Measurements from ENCODE around the gene SETBP1.

The SETBP1 gene

GRCh38 chr18:44882163-44882868 is 201.6 kb downstream of the SETBP1 start:
- no peak for DNase-seq

- no peak for DNase-seq
Observed at GRCh38 chr18:44883671-44884070, 203.0 kb downstream of the SETBP1 start.

- DNase-seq: no peak
Observed at GRCh38 chr18:44884431-44884830, 203.7 kb downstream of the SETBP1 start.

GRCh38 chr18:44885507-44885906 is 204.8 kb downstream of the SETBP1 start:
- DNase-seq: no peak

- DNase-seq: peak; percentile 37
Observed at GRCh38 chr18:44887227-44887631, 206.5 kb downstream of the SETBP1 start.

- DNase-seq: peak; percentile 6
Observed at GRCh38 chr18:44889111-44889510, 208.4 kb downstream of the SETBP1 start.

GRCh38 chr18:44893045-44893706 is 212.5 kb downstream of the SETBP1 start:
- DNase-seq: no peak

GRCh38 chr18:44893966-44894365 is 213.3 kb downstream of the SETBP1 start:
- no peak for DNase-seq

- DNase-seq: peak; percentile 78
Observed at GRCh38 chr18:44895176-44895798, 214.6 kb downstream of the SETBP1 start.

- no peak for DNase-seq
Observed at GRCh38 chr18:44896846-44897245, 216.2 kb downstream of the SETBP1 start.

- DNase-seq: no peak
Observed at GRCh38 chr18:44897411-44897810, 216.7 kb downstream of the SETBP1 start.

GRCh38 chr18:44897816-44898215 is 217.1 kb downstream of the SETBP1 start:
- DNase-seq: no peak

GRCh38 chr18:44898498-44898897 is 217.8 kb downstream of the SETBP1 start:
- DNase-seq: no peak

- no peak for DNase-seq
Observed at GRCh38 chr18:44899832-44900231, 219.1 kb downstream of the SETBP1 start.

- DNase-seq: no peak
Observed at GRCh38 chr18:44900627-44901026, 219.9 kb downstream of the SETBP1 start.

- no peak for DNase-seq
Observed at GRCh38 chr18:44901283-44901682, 220.6 kb downstream of the SETBP1 start.

- DNase-seq: no peak
Observed at GRCh38 chr18:44903327-44903726, 222.6 kb downstream of the SETBP1 start.

GRCh38 chr18:44904768-44905167 is 224.1 kb downstream of the SETBP1 start:
- DNase-seq: no peak

GRCh38 chr18:44909191-44909719 is 228.6 kb downstream of the SETBP1 start:
- DNase-seq: peak; percentile 29

GRCh38 chr18:44911260-44911659 is 230.6 kb downstream of the SETBP1 start:
- no peak for DNase-seq

- no peak for DNase-seq
Observed at GRCh38 chr18:44911773-44912172, 231.1 kb downstream of the SETBP1 start.

GRCh38 chr18:44912740-44913478 is 232.2 kb downstream of the SETBP1 start:
- no peak for DNase-seq

GRCh38 chr18:44914028-44914427 is 233.3 kb downstream of the SETBP1 start:
- no peak for DNase-seq

Measured in MV-4-11 (cell line).